DMS 273 treated with DMSO at 0.1 percent for 48 hours (cell line): ENCODE results near the gene PLEKHM1.
"Not testable (repeated sequence)": the region's sequence is repeated elsewhere in the genome, so short reads cannot be mapped to it uniquely, and the experiment has no call there.

ENCODE experiments used
- DNase-seq: peaks from one replicate; lab custom pipeline; 2025; lab: John Stamatoyannopoulos, UW

The PLEKHM1 gene

DNA sequence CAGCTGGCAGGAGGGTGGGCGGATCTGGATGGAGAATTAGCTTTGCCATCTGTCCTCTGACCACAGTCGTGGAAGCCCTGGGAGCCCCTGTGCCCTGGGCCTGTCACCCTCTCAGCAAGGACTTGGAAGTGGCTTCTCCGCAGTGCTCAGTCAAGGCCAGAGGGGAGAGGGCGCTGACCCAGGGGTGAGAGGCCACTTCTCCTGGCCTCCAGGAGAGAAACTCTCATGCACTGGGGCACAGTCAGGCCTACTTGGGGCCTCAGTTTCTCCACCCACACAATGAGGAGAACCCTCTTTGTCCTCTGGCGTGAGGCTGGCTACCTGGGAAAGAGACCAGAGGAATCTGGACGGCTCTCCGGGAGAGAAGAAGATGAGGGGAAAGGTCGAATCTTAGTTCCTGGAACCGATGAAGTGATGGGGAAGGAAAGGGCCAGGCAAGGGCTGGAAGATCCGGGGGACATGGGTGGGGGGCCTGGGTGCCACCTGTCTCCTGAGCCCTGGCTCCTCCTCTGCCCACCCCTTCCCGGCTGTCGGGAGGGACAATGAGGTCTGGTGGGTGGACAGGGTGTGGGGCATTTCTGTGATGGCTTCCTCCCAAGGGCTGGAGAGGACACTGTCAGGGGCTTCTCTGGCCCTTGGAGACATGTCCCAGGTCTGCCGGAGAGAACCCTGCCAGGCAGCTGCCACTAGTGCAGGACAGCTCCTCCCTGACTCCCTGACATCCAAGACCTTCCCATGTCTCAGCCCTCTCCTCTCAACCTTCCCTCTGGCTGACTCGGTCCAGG, 48.8 kb downstream of the PLEKHM1 start:
- peak; percentile 24 for DNase-seq

DNA sequence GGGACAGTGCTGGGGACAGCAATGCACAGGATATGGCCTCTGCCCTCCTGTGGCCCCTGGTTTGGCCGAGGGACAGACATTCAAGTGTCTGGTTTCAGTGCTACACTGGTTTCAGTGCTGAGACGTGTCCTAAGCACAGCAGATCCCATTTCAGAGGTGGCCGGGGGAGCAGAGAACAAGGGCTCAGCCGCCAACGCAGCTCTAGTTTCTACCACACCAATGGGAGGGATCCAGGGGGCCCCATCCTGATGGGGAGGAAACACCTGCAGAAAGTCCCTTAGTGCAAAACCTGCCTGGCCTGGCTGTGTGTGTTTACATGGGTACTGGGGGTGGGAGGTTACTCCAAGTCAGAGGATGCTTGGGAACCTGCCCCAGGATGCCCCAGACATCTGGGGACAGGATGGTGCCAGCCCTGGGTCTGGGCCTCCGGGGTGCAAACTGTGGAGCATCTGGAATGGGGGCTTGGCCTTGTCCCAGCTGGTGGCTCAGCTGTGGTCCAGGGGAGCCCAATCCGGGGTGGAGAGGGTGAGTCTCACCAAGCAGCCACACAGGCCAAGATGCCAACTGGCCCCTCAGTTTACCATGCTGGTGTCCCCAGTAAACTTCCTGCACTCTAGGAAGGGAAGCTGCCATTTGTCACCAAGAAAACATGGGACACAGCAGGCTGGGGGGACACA, 49.5 kb downstream of the PLEKHM1 start:
- DNase-seq = not testable (repeated sequence)

DNA sequence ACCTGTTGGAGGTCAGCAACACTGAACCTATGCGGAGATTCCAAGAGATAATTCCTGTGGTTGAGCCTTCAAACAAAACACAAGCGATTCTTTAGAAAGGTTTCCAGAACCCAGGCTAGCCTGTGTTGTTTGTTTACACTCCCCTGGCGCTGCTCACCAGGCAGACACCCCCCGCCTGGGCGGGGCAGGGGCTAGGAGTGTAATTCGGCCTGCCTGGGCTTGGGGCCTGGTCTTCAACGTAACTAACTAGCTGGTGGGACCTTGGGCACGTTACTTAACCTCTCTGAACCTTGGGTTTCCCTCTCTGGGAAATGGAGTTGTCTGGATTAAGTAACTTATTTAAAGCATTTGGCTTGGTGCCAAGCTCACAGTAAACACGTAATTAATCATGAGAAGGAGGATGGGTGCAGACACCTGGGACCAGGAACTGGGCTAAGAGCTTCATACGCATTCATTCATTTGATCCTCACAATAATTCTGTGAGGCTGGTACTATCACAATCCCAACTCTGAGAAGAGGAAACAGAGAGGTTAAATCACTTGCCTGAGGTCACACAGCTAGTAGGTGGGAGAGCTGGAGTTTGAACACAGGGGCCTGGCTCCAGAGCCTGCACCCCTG, 50.3 kb downstream of the PLEKHM1 start:
- DNase-seq = no peak

DNA sequence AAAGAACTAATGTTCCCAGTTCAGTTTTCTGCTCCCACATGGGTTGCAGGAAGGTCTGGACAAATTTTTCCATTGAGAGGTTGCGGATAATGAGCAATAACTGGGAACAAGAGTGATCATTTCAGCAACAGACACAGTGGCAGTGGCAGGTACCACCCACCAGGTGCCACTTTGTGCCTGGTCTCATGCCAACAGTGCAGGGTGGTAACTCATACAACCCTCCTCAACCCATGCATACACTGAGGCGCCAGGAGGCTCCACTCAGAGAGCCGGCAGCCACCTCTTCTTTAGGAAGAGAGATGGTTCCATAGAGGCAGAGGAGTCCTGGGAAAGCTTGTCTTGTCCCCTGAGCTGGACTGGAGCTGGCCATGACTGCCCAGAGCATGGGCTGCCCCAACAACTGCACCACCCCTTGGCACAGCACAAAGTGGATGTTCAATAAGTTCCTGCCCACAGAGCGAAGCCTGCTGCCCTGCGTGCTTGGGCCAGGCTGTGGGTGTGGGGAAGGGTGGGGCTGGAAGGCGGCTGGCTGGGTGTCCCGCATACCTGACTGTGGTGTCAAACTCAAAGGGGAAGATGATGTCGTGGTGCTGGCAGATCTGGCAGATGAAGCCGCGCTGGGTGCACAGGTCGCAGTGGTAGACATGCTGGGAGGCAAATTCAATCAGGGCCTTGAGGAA, 51.5 kb downstream of the PLEKHM1 start:
- no peak for DNase-seq

DNA sequence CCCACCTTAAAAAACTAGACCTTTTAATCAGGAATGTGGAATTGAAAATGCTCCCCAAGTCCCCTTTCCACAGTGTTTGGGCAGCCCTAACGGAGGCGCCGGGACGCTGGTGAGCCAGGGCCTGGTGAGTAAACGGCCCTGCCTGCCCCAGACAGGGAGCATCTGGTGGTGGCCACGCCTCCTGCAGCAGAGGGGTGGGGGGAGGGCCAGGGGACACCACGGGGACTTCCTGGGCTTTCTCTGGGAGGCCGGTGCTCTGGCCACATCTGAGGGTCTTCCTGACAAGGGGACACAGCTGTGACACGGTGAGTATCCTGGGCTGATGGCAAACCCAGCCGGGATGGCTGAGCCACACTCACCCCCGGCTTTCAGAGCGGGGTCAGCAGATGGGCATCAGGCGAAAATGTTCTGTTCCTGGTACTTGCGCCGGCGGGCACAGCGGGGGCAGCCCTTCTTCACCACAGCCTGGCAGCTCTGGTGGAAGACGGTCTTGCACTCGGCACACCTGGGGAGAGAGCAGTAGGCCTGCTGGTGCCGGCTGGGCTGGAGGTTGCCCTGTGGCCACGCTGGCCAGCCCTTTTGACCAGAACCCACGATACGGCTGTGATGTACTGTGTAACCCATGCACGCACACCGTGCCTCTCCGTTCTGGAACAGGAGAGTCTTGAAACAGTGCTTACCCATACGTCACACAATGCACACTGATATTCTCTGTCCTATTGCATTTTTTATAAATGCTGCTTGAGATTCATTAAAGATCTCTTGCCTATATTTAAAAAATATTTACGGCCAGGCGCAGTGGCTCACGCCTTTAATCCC, 52.8 kb downstream of the PLEKHM1 start:
- no peak for DNase-seq

DNA sequence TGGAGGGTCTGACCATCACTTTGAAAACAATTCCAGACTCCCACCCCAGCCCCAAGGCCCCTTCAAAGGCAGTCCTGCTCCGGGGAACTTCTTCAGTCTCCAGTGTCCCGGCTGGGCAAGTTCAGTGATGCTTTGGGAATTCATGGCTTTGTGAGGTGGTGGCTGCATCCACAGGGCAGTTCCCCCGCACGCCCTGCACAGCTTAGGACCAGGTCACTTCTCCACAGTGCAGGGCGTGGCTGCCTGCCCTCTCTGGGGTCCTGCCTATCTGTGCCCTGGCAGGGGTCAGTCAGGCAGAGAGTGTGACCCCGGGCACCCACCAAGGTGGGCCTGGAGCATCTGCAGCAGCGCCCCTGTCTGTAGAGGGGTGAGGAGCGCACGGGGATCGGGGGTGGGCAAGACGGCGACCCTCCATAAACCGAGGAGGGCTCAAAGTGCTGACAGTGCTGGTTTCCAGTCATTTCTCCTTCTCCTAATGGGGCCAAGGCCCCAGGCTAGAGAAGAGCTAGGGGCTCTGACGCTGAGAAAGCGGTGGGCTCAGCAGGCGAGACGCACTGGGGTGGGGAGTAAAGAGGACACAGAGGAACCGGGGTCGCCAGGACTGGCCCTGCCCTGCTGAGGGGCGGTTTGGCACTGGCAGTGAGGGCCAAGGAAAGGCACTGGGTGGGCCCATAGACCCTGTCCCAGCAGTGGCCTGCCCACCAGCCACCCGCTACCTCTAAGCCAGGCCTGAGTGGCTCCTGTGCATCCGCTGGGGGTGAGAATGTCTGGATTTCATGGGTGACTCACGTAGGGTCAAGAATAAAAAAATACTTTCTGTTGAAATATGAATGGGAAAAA, 53.7 kb downstream of the PLEKHM1 start:
- DNase-seq = no peak

DNA sequence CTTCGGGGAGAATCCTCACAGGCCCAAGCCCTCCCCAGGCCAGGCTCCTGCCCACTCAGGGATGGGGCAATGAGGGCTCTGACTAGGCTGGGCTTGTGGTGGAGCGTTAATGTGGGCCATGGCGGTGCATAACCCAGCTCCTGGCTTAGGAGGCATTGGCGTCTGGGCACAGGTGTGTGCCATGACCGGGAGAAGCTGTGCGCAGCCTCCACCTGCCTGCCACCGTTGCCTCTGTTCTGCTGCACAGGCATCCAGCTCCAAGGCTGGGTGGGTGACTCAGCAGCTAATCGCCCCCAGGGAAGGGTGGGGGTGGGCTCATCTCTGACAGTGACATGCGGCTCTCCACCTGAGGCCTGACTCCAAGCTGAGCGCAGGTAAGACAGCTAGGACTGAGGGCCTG, 54.4 kb downstream of the PLEKHM1 start:
- no peak for DNase-seq

DNA sequence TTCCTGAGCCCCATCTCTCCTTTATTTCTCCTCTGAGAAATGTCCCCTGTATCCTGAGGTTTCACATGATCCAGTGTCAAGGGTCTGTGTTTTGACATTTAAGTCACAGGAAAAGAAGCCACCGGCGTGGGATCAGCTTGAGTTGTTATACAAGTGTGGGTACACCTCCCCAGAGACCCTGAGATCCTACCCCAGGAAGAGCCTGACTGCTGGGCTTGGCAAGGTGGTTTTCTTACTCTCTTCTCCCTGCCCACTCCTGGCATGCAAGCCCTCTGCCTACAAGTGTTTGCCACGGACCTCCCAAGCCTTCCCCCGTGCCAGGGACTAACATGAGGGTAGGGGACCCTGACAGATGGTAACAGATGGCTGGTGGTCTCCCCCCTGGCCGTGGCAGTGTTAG, 55.0 kb downstream of the PLEKHM1 start:
- DNase-seq = no peak

DNA sequence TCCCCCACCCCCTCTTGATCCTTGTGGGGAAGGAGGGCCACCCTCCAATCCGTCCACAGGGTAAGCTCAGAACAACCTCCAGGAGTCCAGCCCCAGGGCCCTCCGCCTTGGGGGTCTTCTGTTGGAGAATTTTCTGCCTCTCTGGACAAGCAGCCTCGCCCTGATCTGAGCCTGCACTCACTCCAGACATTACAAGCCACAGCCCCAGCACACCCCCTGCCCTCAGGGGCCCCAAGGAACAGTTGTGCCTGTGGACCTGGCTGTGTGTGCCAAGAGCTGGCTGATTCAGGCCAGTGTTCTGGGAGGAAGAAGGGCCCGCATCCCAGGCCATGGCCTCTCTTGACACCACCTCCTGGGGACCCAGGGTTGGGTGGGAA, 57.4 kb downstream of the PLEKHM1 start:
- no peak for DNase-seq

DNA sequence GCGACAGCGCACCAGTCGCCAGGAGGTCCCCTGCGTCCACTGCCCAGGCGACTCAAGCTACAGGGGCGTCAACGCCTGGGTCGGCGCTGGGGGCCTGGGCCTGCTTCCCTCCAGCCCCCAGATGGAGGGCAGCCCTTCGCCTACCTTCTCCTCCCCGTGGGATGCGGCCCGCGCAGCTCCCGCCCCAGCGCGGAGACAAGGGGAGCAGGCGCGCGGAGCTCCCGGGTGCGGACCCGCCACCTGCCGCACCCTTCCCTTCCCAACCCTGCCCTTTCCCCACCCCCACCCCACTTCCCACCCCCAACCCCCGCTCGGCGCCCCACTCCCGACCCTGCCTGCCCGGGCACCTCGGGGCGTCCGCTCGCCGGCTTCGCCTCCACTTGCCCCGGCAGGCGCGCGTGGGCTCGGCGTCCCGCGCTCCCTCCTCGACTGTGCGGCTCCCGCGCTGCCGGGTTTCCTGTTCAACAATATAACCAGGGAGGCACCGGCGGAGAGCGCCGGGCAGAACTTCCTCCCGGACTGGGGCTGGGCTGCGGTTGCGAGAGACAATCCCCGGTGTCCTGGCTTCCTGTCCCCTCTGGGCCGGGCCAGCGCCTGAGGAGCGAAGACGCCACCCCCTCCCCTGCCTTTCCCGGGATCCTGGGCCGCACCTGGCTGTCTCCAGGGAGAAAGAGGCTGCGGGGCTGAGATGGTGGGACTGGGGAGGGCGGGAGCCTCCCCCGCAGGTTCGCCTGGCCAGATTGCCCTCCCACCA, 57.9 kb downstream of the PLEKHM1 start, which contains the start of gene ARHGAP27:
Gene ARHGAP27, minus strand, starts transcription at position 466 of the 754 bp plus-strand sequence. CDS start 2,591 bp downstream, outside the sequence.
- no peak for DNase-seq

DNA sequence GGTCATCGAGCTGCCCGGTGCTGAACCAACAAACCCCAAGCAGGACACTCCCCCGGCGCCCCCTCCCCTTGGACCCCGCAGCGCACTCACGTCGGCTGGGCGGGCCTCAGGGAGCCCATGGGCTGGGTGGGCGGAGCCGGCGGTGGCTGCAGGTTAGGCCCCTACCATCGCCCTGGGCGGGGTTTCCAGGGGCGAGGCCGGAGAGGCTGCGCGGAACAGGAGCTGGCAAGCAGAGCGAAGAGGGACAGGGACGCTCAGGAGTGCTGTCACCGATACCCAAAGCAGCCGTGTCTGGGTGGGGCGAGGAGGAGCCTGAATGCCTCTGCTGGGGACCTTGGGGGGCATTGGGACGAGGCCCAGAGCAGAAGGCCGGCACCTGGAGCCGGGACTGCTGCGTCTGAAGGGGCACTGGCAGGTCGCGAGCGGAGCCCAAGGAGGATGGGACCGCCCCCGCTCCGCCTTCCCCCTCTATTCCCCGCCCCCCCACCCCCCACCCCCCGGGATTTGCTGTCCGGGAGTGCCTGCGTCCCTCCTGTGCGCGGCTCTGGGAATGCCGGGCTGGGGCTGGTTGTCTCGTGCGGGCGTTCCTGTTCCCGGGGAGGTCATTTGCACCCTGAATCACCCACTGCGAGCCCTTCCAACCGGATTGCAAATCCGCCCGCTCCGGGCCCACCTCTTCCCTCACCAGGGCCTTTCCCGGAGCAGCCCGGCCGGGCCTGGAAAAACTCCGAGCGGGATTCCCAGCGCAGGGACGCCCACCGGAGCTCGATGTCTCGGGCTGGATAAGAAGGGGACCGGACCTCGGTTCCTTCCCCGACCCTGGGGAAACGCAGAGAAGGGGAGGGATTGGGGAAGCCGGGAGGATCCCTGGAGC, 58.8 kb downstream of the PLEKHM1 start:
- no peak for DNase-seq

DNA sequence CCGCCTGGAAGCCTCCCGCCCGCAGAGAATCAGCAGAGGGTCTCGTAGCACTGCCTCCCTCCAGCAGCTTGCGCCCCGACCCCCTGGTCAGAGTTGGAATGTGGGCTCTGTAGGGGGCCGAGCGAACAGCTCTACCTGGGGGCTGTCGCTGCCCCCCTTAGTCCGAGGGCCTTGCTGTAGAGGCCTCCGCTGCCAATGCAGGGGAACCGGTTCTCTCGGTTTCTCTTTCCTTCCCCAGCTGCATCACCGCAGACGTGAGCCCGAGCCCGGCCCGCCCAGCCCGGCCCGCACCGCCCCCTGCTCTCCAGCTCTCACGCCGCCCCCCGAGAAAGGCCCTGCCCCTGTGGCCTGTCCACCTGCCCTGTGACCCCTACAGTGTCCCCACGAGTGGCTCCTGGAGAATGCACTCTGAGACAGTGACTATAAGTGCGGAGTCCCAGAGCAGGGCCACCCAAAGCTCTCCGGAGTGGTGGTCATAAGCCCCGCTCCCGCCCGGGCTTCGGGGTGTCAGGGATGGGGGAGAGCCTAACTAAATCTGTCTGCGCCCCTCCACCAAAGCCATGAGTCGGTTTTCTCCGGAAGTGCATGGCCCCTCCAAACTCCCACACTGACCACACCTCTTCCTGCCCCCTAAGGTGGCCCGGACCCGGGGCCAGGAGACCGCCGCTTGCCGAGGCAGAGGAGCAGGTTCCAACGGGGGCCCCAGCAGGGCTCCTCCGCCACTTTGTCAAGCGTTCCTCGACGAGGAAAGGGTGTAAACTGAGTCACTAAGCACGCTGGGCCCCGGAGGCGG, 59.6 kb downstream of the PLEKHM1 start:
- no peak for DNase-seq

DNA sequence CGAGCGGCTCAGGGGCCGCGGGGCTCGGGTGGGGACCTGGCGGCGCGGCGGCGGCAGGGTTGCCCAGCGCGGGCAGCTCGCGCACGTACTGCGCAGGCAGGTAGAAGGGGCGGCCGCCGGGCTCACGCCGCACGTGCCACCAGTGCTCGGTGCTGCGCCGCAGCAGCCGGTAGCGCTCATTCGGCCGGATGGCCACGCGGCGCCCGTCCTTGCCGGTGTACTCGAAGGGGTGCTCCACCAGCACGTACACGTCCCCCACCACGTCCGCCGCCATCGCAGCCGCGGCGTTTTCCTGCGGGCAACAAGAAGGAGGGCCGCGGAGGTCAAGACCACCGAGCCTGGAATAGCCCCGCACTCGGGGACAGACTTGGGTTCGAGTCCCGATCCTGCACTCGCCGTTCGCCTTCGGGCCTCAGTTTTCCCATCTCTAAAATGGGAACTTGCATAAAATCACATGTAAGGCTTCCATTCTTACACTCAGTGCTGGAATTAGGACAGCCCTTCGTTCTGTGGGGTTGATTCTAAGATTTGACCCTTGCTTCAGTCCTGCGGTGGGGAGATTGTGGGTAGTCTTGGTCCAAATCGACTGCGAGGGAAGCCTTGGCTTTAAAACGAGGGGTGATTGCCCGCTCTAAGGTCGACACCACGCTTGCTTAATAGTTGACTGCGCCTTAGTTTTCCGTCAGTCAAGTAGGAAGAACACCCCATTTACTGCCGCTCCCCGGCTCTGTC, 60.3 kb downstream of the PLEKHM1 start:
- no peak for DNase-seq

DNA sequence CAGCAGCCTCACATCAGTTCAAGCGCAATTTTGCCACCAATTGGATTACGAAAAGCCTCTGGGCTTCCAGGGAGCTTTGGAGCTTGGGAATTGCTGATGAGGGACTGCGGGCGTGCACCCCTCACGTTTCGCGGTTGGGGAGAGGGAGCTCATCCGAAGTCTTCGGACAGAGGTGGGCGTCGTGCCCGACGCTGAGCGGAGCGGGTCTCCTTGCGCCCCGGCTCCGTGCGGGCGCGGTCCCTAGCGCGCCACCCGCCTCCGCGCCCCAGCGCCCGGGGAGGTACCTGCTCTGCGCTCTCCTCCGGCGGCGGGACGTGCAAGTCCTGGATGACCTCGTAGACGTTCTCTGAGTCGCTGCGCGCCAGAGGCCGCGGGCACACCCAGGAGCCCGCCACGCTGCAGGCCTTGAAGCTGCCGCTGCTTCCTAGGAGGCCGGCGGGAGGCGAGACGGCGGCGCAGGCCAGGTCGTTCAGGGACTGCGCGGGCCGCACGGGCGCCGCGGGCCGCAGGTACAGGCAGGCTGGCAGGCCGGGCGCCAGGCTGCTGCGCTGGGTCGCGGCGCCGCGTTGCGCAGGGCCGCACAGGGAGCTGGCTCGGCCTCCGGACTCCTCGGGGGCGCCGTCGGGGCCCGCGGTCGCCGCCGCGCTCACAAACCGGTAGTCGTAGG, 61.0 kb downstream of the PLEKHM1 start:
- DNase-seq = no peak

DNA sequence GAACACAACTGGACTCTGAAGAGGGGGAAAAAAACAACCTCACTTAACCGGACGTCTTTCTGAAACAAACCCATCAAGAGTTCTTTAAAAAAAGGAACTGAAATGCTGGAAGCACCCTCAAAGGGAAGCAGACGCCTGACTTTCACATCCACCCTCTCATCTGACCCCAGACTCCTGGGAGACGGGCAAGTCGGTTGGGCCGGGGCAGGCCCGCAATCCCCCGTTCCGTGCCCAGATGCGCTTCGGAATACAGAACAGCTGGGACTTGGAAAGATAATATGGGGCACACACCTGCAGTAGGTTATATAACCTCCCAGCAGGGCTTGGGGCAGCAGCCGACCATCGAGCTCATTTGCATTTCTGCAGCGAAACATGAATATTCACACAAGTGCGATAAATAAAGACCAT, 61.6 kb downstream of the PLEKHM1 start:
- peak; percentile 26 for DNase-seq

DNA sequence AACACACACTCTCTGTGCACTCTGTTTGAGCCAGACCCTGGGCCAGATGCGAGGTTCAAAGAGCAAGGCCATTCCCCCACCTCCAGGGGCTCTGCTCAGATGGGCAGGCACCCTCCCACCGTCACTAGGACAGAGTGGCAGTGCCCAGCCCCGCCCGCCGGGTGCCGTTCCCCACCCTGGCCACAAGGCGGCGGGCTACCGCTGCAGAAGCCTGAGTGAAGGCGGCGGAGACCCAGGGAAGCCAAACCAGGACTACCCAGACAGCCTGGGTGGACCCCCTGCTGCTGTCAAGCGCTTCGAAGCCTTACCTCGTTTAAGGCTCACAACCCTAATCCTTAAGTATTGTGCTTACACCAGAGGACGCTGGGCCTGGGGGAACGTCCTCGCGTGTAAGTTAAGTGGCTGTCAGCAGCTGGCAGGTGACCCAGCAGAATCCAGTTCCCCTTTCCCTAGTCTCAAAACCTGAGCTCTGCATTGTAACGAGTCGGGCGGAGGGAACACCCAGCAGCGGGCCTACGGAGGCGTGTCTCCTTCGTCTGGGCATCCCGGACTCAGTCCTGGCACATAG, 62.4 kb downstream of the PLEKHM1 start:
- DNase-seq = peak; percentile 66
